Neutrophil (primary cell): ENCODE results near the gene LMO1.

ENCODE experiments used
- H3K27ac ChIP-seq: fragments of 200-600 bp; sonication (generic); 2 replicates; pipeline ENCODE4 v1.5.1; 2016; ENCODE audit warnings: mild to moderate bottlenecking, moderate library complexity
- H3K27me3 ChIP-seq: fragments of 200-600 bp; sonication (generic); 2 replicates; pipeline ENCODE4 v1.6.0; 2016; ENCODE audit warnings: mild to moderate bottlenecking
- H3K36me3 ChIP-seq: fragments of 200-600 bp; sonication (generic); 2 replicates; pipeline ENCODE4 v1.5.1; 2017
- H3K4me1 ChIP-seq, 2 experiments: fragments of 200-600 bp in 1 of 2; sonication (generic) in 1 of 2; 1 replicate in 1 of 2; 2 replicates in 1 of 2; pipeline versions ENCODE4 v1.5.1 to v1.6.1; 2013 to 2016; ENCODE audit warnings: low read depth in 1 of 2, low read length in 1 of 2, mild to moderate bottlenecking in 1 of 2, moderate library complexity in 1 of 2; ENCODE audit not compliant: control insufficient read depth in 1 of 2, insufficient read depth in 1 of 2
- H3K4me3 ChIP-seq, 2 experiments: fragments of 200-600 bp in 1 of 2; sonication (generic) in 1 of 2; 1 replicate in 1 of 2; 2 replicates in 1 of 2; pipeline ENCODE4 v1.5.1; 2013 to 2016; ENCODE audit warnings: low read depth in 1 of 2, low read length in 1 of 2, mild to moderate bottlenecking in 1 of 2, moderate library complexity in 1 of 2
- H3K9me3 ChIP-seq: fragments of 200-600 bp; sonication (generic); 2 replicates; pipeline ENCODE4 v1.5.1; 2016
- CTCF ChIP-seq: fragments of 200-600 bp; sonication (generic); IDR thresholded peaks from 2 replicates; pipeline ENCODE4 v1.5.1; 2016; ENCODE audit warnings: antibody characterized with exemption

LMO1 gene

GRCh38 chr11:8235925-8236324 lies 27.8 kb downstream of the LMO1 start:
- Histone ChIP-seq H3K27ac (no peak overlapping the region), H3K4me1 (no peaks in the 10 kb centered on the region), H3K9me3 (no peaks in the 10 kb centered on the region), H3K36me3 (no peaks in the 10 kb centered on the region), H3K4me3 (no peak overlapping the region), H3K27me3 (no peaks in the 10 kb centered on the region)
- no peak for TF ChIP-seq CTCF

- H3K4me3 ChIP-seq, result no peak overlapping the region
- no peak for TF ChIP-seq CTCF
Measured at GRCh38 chr11:8234910-8235309, 28.8 kb downstream of the LMO1 start.

GRCh38 chr11:8234425-8234821 lies 29.3 kb downstream of the LMO1 start:
- no peaks in the 10 kb centered on the region for H3K36me3 ChIP-seq
- H3K27ac ChIP-seq, result no peak overlapping the region
- no peaks in the 10 kb centered on the region for H3K4me1 ChIP-seq
- H3K27me3 ChIP-seq, result no peaks in the 10 kb centered on the region
- H3K9me3 ChIP-seq, result no peaks in the 10 kb centered on the region
- TF ChIP-seq CTCF, result no peak
- H3K4me3 ChIP-seq, result no peak overlapping the region

More at GRCh38 chr11:8234910-8235309, 28.8 kb downstream of the LMO1 start:
- no peaks in the 10 kb centered on the region for H3K27me3 ChIP-seq
- no peaks in the 10 kb centered on the region for H3K9me3 ChIP-seq
- H3K4me1 ChIP-seq, result no peaks in the 10 kb centered on the region
- no peaks in the 10 kb centered on the region for H3K36me3 ChIP-seq
- no peak overlapping the region for H3K27ac ChIP-seq

- TF ChIP-seq CTCF, result no peak
- no peaks in the 10 kb centered on the region for H3K4me1 ChIP-seq
- H3K4me3 ChIP-seq, result no peak overlapping the region
- H3K27me3 ChIP-seq, result no peaks in the 10 kb centered on the region
- H3K36me3 ChIP-seq, result no peaks in the 10 kb centered on the region
- no peaks in the 10 kb centered on the region for H3K9me3 ChIP-seq
- no peak overlapping the region for H3K27ac ChIP-seq
Measured at GRCh38 chr11:8233691-8234424, 29.8 kb downstream of the LMO1 start.

GRCh38 chr11:8232849-8233606 lies 30.6 kb downstream of the LMO1 start:
- TF ChIP-seq CTCF, result no peak
- Histone ChIP-seq H3K36me3 (no peaks in the 10 kb centered on the region), H3K4me1 (no peaks in the 10 kb centered on the region), H3K27me3 (no peaks in the 10 kb centered on the region), H3K4me3 (no peak overlapping the region), H3K27ac (no peak overlapping the region), H3K9me3 (no peaks in the 10 kb centered on the region)
